DND-41 (cell line): ENCODE data around the gene SOX4.

ENCODE experiments used
- ATAC-seq: fragments of 200-7000 bp; cut with Tn5 transposase; 3 replicates; pipeline ENCODE4 v1.9.1; 2021; ENCODE audit warnings: low read depth; ENCODE audit not compliant: insufficient read depth
- DNase-seq: peaks from one replicate; pipeline ENCODE4 v3.0.0-alpha.2; 2020
- H2AFZ ChIP-seq: 2 replicates; pipeline ENCODE4 v1.6.0; 2012; ENCODE audit warnings: low read depth, low read length
- H3K27ac ChIP-seq: 2 replicates; pipeline ENCODE4 v1.5.1; 2012; ENCODE audit warnings: low read length, inconsistent platforms
- H3K27me3 ChIP-seq: fragments of 200-600 bp; sonication (generic); 2 replicates; pipeline ENCODE4 v1.6.0; 2012; ENCODE audit warnings: low read length, mild to moderate bottlenecking, inconsistent platforms; ENCODE audit not compliant: insufficient read depth, poor library complexity
- H3K36me3 ChIP-seq: 2 replicates; pipeline ENCODE4 v1.5.1; 2012; ENCODE audit warnings: low read length, inconsistent platforms; ENCODE audit not compliant: insufficient read depth
- H3K4me1 ChIP-seq: 2 replicates; pipeline ENCODE4 v1.5.1; 2012; ENCODE audit warnings: mild to moderate bottlenecking, low read length; ENCODE audit not compliant: insufficient read depth
- H3K4me2 ChIP-seq: 2 replicates; pipeline ENCODE4 v1.6.0; 2012; ENCODE audit warnings: mild to moderate bottlenecking, moderate library complexity, low read length, inconsistent platforms; ENCODE audit not compliant: insufficient read depth
- H3K4me3 ChIP-seq, 2 experiments: fragments of 200-600 bp in 1 of 2; shearing (Covaris generic) in 1 of 2; 2 replicates each; pipeline ENCODE4 v1.5.1; 2012 to 2016; ENCODE audit warnings: inconsistent platforms in 2 of 2, low read length in 2 of 2, mild to moderate bottlenecking in 2 of 2, low read depth in 1 of 2, moderate library complexity in 1 of 2
- H3K79me2 ChIP-seq: 2 replicates; pipeline ENCODE4 v1.6.0; 2012; ENCODE audit warnings: low read length, inconsistent platforms; ENCODE audit not compliant: insufficient read depth
- H3K9ac ChIP-seq: 2 replicates; pipeline ENCODE4 v1.6.0; 2012; ENCODE audit warnings: low read depth, mild to moderate bottlenecking, inconsistent platforms, low read length, moderate library complexity
- H3K9me3 ChIP-seq: 2 replicates; pipeline ENCODE4 v1.5.1; 2012; ENCODE audit warnings: low read length, moderate library complexity, mild to moderate bottlenecking, inconsistent platforms; ENCODE audit not compliant: insufficient read depth, severe bottlenecking
- H4K20me1 ChIP-seq: 2 replicates; pipeline ENCODE4 v1.6.0; 2012; ENCODE audit warnings: low read length; ENCODE audit not compliant: insufficient read depth
- CTCF ChIP-seq: IDR thresholded peaks from 2 replicates; pipeline ENCODE4 v1.5.1; 2012; ENCODE audit warnings: borderline replicate concordance, low read length, moderate library complexity, mild to moderate bottlenecking; ENCODE audit not compliant: poor library complexity, severe bottlenecking; ENCODE audit errors: extremely low read depth
- EZH2 ChIP-seq: IDR thresholded peaks from 3 replicates; pipeline ENCODE4 v1.6.1; 2012; ENCODE audit warnings: borderline replicate concordance, low read depth, mild to moderate bottlenecking, moderate library complexity, low read length, inconsistent platforms; ENCODE audit not compliant: severe bottlenecking

The SOX4 gene

DNA sequence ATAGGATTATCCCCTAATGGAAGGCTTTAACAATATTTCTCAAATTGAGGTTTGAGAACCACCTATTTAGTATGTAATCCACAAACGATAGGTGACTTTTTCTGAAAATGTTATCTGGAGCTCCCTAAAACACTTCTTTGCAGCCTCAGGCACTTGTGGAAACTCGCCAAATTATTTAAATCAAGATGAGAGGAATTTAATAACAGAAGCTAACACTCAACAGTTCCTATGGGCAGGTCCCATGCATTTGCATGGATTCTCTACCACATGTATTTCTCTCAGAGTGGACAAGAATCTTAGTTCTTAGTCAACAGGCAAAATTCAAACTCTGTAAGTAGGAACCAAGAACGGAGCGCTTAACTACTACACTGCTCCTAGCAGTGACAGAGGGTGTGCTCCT is 20.7 kb downstream of the SOX4 start:
- Histone ChIP-seq H3K79me2 (no peaks in the 10 kb centered on the region), H3K36me3 (no peaks in the 10 kb centered on the region), H4K20me1 (no peaks in the 10 kb centered on the region), H3K9ac (no peak overlapping the region), H2AFZ (no peak overlapping the region), H3K27me3 (no peaks in the 10 kb centered on the region), H3K4me3 (no peak overlapping the region), H3K9me3 (no peaks in the 10 kb centered on the region), H3K4me2 (no peak overlapping the region), H3K27ac (no peak overlapping the region), H3K4me1 (peaks cover 22% of the 10 kb centered on the region)
- ATAC-seq (no peak), DNase-seq (no peak)
- TF ChIP-seq EZH2 (no peak), CTCF (no peak)

- no peak overlapping the region for H3K27ac ChIP-seq
- H3K9ac ChIP-seq, result no peak overlapping the region
- DNase-seq (no peak), ATAC-seq (no peak)
- H3K36me3 ChIP-seq, result no peaks in the 10 kb centered on the region
- no peak overlapping the region for H3K4me3 ChIP-seq
- H3K9me3 ChIP-seq, result no peaks in the 10 kb centered on the region
- peaks cover 15% of the 10 kb centered on the region for H3K4me1 ChIP-seq
- TF ChIP-seq CTCF (no peak), EZH2 (no peak)
- H2AFZ ChIP-seq, result peak overlapping the region; percentile 14; the same call in 1 of the 2 replicates
- no peak overlapping the region for H3K4me2 ChIP-seq
- no peaks in the 10 kb centered on the region for H4K20me1 ChIP-seq
- H3K27me3 ChIP-seq, result no peaks in the 10 kb centered on the region
- no peaks in the 10 kb centered on the region for H3K79me2 ChIP-seq
These were observed 22.0 kb downstream of the SOX4 start for GRCh38 chr6:21615504-21615903.

GRCh38 chr6:21616005-21616404 is 22.5 kb downstream of the SOX4 start:
- Histone ChIP-seq H3K4me3 (no peak overlapping the region), H3K79me2 (no peaks in the 10 kb centered on the region), H2AFZ (0 out of 2 replicates have a peak overlapping the region, but pooled peaks have one; percentile 18), H3K9me3 (no peaks in the 10 kb centered on the region), H3K36me3 (no peaks in the 10 kb centered on the region), H4K20me1 (no peaks in the 10 kb centered on the region), H3K27ac (no peak overlapping the region), H3K27me3 (no peaks in the 10 kb centered on the region), H3K4me1 (peaks cover 13% of the 10 kb centered on the region), H3K9ac (no peak overlapping the region), H3K4me2 (no peak overlapping the region)
- no peak for ATAC-seq
- no peak for TF ChIP-seq EZH2
- no peak for TF ChIP-seq CTCF
- no peak for DNase-seq

DNA sequence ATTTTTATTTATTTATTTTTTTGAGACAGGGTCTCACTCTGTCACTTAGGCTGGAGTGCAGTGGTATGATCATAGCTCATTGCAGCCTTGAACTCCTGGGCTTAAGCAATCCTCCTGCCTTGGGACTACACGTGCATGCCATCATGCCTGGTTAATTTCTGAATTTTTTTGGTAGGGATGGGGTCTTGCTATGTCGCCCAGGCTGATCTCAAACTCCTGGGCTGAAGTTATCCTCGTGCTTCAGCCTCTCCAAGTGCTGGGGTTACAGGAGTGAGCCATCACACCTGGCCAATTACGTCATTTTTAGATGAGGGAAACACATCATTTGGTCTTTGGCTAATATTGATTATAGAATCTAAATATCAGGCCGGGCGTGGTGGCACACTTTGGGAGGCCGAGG is 32.1 kb downstream of the SOX4 start:
- no peak overlapping the region for H3K4me2 ChIP-seq
- TF ChIP-seq EZH2 (no peak), CTCF (no peak)

More for the DNA sequence above, 32.1 kb downstream of the SOX4 start:
- H4K20me1 ChIP-seq, result no peaks in the 10 kb centered on the region
- no peaks in the 10 kb centered on the region for H3K4me1 ChIP-seq
- H3K27ac ChIP-seq, result no peak overlapping the region
- ATAC-seq, result no peak
- DNase-seq, result no peak
- H3K36me3 ChIP-seq, result no peaks in the 10 kb centered on the region
- no peaks in the 10 kb centered on the region for H3K9me3 ChIP-seq
- no peak overlapping the region for H3K9ac ChIP-seq
- no peaks in the 10 kb centered on the region for H3K79me2 ChIP-seq
- H3K27me3 ChIP-seq, result no peaks in the 10 kb centered on the region
- H2AFZ ChIP-seq, result no peak overlapping the region
- no peak overlapping the region for H3K4me3 ChIP-seq
